Peyer's patch (tissue), 4 donors: ENCODE data around the gene KAZN.

Experiments
- CTCF ChIP-seq, 6 experiments: fragments of 450-650 bp in 4 of 6; fragments of 200-600 bp in 2 of 6; sonication (generic) in 1 of 6; IDR thresholded peaks; one replicate each; pipeline ENCODE4 v1.5.1; 2017 to 2019; ENCODE audit warnings: antibody characterized with exemption in 6 of 6, mild to moderate bottlenecking in 3 of 6, moderate library complexity in 1 of 6
- POLR2A ChIP-seq, 2 donors: fragments of 450-650 bp; IDR thresholded peaks; one replicate each; pipeline ENCODE4 v1.5.1; 2017; ENCODE audit warnings: antibody characterized with exemption in 2 of 2, mild to moderate bottlenecking in 2 of 2, moderate library complexity in 2 of 2

GRCh38 chr1:14602136-14602535 is 3.7 kb downstream of the KAZN start:
- TF ChIP-seq CTCF (IDR thresholded peaks at IDR 0.05) (no peak), POLR2A (IDR thresholded peaks at IDR 0.05) (no peak)
